PC-3 (cell line): ENCODE data around the gene CCL22. TPM values are rescaled to one million over a fixed set of nuclear protein-coding genes. Genes with fewer than 3 reads are reported as not detected.

Experiments used
- ATAC-seq: fragments of 200-7000 bp; cut with Tn5 transposase; 2 replicates; pipeline ENCODE4 v1.9.1; 2020; ENCODE audit warnings: mild to moderate bottlenecking, moderate library complexity
- BruUV-seq: library from RNA; stranded (reverse); fragments of 400-500 nt; replicated peaks from 2 replicates; lab custom pipeline; 2021; lab: Mats Ljungman, UMichigan
- CTCF ChIA-PET: fragments of 300-600 bp; sonication (Branson Sonifier 250); formaldehyde crosslinking; loops from one replicate; lab custom pipeline; 2022; ENCODE audit warnings: antibody characterized with exemption; lab: Charles Lee
- POLR2A ChIA-PET: fragments of 300-600 bp; sonication (Branson Sonifier 250); formaldehyde crosslinking; loops from one replicate; lab custom pipeline; 2022; ENCODE audit warnings: antibody characterized with exemption; ENCODE audit not compliant: unreplicated experiment; lab: Charles Lee
- DNase-seq: peaks from one replicate; pipeline ENCODE4 v3.0.0-alpha.2; 2015
- H2AFZ ChIP-seq: fragments of 300-600 bp; sonication (generic); 2 replicates; pipeline ENCODE4 v1.6.0; 2016; ENCODE audit warnings: antibody characterized with exemption, low read length
- H3F3A ChIP-seq: fragments of 300-600 bp; sonication (generic); one replicate; pipeline ENCODE4 v1.6.0; 2017; ENCODE audit warnings: antibody characterized with exemption, low read length, control low read depth, mild to moderate bottlenecking; ENCODE audit not compliant: unreplicated experiment
- H3K27ac ChIP-seq: fragments of 300-600 bp; sonication (generic); 2 replicates; pipeline ENCODE4 v1.5.1; 2016; ENCODE audit warnings: mild to moderate bottlenecking, low read length
- H3K27me3 ChIP-seq: fragments of 300-600 bp; sonication (generic); 2 replicates; pipeline ENCODE4 v1.6.1; 2016; ENCODE audit warnings: low read length, mixed read lengths
- H3K36me3 ChIP-seq: fragments of 300-600 bp; sonication (generic); 2 replicates; pipeline ENCODE4 v1.6.1; 2016; ENCODE audit warnings: low read depth, mixed run types, low read length, mixed read lengths
- H3K4me1 ChIP-seq: fragments of 300-600 bp; sonication (generic); 2 replicates; pipeline ENCODE4 v1.5.1; 2016; ENCODE audit warnings: low read length; ENCODE audit not compliant: insufficient read depth
- H3K4me2 ChIP-seq: fragments of 300-600 bp; sonication (generic); 2 replicates; pipeline ENCODE4 v1.6.0; 2016; ENCODE audit warnings: low read length
- H3K4me3 ChIP-seq: fragments of 300-600 bp; sonication (generic); 2 replicates; pipeline ENCODE4 v1.5.1; 2016; ENCODE audit warnings: mild to moderate bottlenecking, low read length, mixed read lengths
- H3K79me2 ChIP-seq: fragments of 300-600 bp; sonication (generic); 2 replicates; pipeline ENCODE4 v1.6.1; 2017; ENCODE audit warnings: low read length, mixed read lengths
- H3K9ac ChIP-seq: fragments of 300-600 bp; sonication (generic); 2 replicates; pipeline ENCODE4 v1.6.0; 2016; ENCODE audit warnings: mild to moderate bottlenecking, low read length
- H3K9me2 ChIP-seq: fragments of 300-600 bp; sonication (generic); replicated peaks from 2 replicates; pipeline ENCODE4 v1.6.1; 2016; ENCODE audit warnings: mixed run types, low read length, mixed read lengths
- H3K9me3 ChIP-seq: fragments of 300-600 bp; sonication (generic); 2 replicates; pipeline ENCODE4 v1.6.1; 2016; ENCODE audit warnings: low read length, mixed read lengths
- H4K20me1 ChIP-seq: fragments of 300-600 bp; sonication (generic); 2 replicates; pipeline ENCODE4 v1.6.1; 2016; ENCODE audit warnings: low read length, mixed read lengths
- EZH2 ChIP-seq: fragments of 300-600 bp; sonication (generic); IDR thresholded peaks from one replicate; pipeline ENCODE4 v1.6.1; 2017; ENCODE audit warnings: antibody characterized with exemption, mild to moderate bottlenecking, low read length; ENCODE audit not compliant: unreplicated experiment
- EZH2phosphoT487 ChIP-seq: fragments of 300-600 bp; sonication (generic); IDR thresholded peaks from 2 replicates; pipeline ENCODE4 v1.6.1; 2018; ENCODE audit warnings: mild to moderate bottlenecking, antibody characterized with exemption, low read length, borderline replicate concordance
- intact Hi-C: fragments of 100-400 bp; cut with micrococcal nuclease; formaldehyde crosslinking; loops from 2 replicates; pipeline ENCODE4 v1.9.0; 2023
- total RNA-seq: library from RNA; depleted of rRNA; stranded (reverse); fragments of >200 nt; gene quantifications from 2 replicates; pipeline ENCODE4 v1.2.3, GENCODE V29; 2014
- TF ChIP-seq, protein P1 (sequence below): fragments of 300-600 bp; sonication (generic); conservative IDR thresholded peaks from 2 replicates; pipeline ENCODE4 v1.5.1; 2017; ENCODE audit warnings: antibody characterized with exemption, low read depth, mild to moderate bottlenecking, low read length

CCL22 gene
- total RNA-seq, 1 experiment from 2014 or later = not detected

- Histone ChIP-seq H3K9me3 (no peaks in the 10 kb centered on the region), H3K4me3 (no peak overlapping the region), H3K9ac (no peak overlapping the region), H3K4me2 (no peak overlapping the region), H4K20me1 (no peaks in the 10 kb centered on the region), H3K36me3 (no peaks in the 10 kb centered on the region), H3K27ac (no peak overlapping the region), H3K79me2 (no peaks in the 10 kb centered on the region), H3K27me3 (no peaks in the 10 kb centered on the region), H3F3A (no peaks in the 10 kb centered on the region), H3K4me1 (0 out of 2 replicates have a peak, but pooled peaks cover 5% of the 10 kb centered on the region), H2AFZ (no peak overlapping the region), H3K9me2 (no peaks in the 10 kb centered on the region)
- no peak for ATAC-seq
- ChIA-PET CTCF (no interaction called here), POLR2A (no interaction called here)
- no TSS peak for BruUV-seq
- TF ChIP-seq EZH2phosphoT487 (no peak), EZH2 (no peak)
- TF ChIP-seq, protein P1, sequence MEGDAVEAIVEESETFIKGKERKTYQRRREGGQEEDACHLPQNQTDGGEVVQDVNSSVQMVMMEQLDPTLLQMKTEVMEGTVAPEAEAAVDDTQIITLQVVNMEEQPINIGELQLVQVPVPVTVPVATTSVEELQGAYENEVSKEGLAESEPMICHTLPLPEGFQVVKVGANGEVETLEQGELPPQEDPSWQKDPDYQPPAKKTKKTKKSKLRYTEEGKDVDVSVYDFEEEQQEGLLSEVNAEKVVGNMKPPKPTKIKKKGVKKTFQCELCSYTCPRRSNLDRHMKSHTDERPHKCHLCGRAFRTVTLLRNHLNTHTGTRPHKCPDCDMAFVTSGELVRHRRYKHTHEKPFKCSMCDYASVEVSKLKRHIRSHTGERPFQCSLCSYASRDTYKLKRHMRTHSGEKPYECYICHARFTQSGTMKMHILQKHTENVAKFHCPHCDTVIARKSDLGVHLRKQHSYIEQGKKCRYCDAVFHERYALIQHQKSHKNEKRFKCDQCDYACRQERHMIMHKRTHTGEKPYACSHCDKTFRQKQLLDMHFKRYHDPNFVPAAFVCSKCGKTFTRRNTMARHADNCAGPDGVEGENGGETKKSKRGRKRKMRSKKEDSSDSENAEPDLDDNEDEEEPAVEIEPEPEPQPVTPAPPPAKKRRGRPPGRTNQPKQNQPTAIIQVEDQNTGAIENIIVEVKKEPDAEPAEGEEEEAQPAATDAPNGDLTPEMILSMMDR = no peak
- DNase-seq = no peak
- intact Hi-C loops = no loop called here
Measured at GRCh38 chr16:57361404-57361803, 2.8 kb downstream of the CCL22 start.

GRCh38 chr16:57364143-57364542, 5.6 kb downstream of the CCL22 start:
- H3K27me3 ChIP-seq = no peaks in the 10 kb centered on the region

DNA sequence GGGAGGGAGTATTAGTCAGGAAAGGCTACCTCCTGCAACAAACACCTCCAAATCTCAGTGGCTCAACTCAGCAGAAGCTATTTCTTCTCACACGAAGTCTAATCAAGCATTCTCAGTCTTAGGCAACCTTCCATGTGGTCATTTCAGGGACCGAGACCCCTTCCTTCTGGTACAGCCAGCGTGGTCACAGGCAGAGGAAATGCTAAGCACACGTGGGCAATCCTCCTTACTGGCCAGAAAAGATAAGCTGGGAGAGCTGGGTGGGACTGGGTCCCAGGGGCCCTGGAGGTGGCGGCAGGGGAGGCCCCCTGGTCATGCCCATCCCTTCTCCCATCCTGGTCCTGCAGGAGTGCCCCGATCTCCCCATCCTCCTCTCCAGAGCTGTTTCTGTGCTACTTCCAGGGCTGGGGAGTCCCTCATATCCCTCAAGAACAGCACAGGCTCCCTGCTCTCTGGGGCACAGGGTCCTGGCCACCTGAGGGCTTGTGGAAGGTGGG, 8.0 kb downstream of the CCL22 start:
- Histone ChIP-seq H3K4me3 (no peak overlapping the region), H3K9me3 (no peaks in the 10 kb centered on the region), H3K4me2 (no peak overlapping the region), H3K9me2 (no peaks in the 10 kb centered on the region), H3K9ac (no peak overlapping the region), H3K27ac (no peak overlapping the region), H3K79me2 (no peaks in the 10 kb centered on the region), H4K20me1 (no peaks in the 10 kb centered on the region), H3K36me3 (no peaks in the 10 kb centered on the region), H2AFZ (no peak overlapping the region), H3K27me3 (no peaks in the 10 kb centered on the region), H3K4me1 (peaks cover 7% of the 10 kb centered on the region), H3F3A (no peaks in the 10 kb centered on the region)
- POLR2A ChIA-PET = no interaction called here
- intact Hi-C loops = no loop called here
- BruUV-seq = no TSS peak
- no peak for ATAC-seq
- CTCF ChIA-PET = no interaction called here
- TF ChIP-seq, protein P1 = no peak
- no peak for TF ChIP-seq EZH2
- TF ChIP-seq EZH2phosphoT487 = no peak
- no peak for DNase-seq

More at GRCh38 chr16:57364143-57364542, 5.6 kb downstream of the CCL22 start:
- Histone ChIP-seq H3K9me3 (no peaks in the 10 kb centered on the region), H3K4me1 (peaks cover 7% of the 10 kb centered on the region), H4K20me1 (no peaks in the 10 kb centered on the region), H3K27ac (no peak overlapping the region), H3K4me2 (no peak overlapping the region), H3K4me3 (no peak overlapping the region), H3F3A (no peaks in the 10 kb centered on the region), H2AFZ (no peak overlapping the region), H3K9ac (no peak overlapping the region), H3K36me3 (no peaks in the 10 kb centered on the region), H3K79me2 (no peaks in the 10 kb centered on the region), H3K9me2 (no peaks in the 10 kb centered on the region)
- TF ChIP-seq, protein P1 = no peak
- TF ChIP-seq EZH2 = no peak
- TF ChIP-seq EZH2phosphoT487 = no peak
- ATAC-seq (no peak), DNase-seq (no peak)
- ChIA-PET CTCF (no interaction called here), POLR2A (no interaction called here)
- intact Hi-C loops = no loop called here
- no TSS peak for BruUV-seq
